CD4-positive, alpha-beta T cell treated with Interleukin-12 subunit alpha and Interleukin-12 subunit beta, for 1 hour (primary cell): ENCODE data around the gene PCNT.
"Not testable (repeated sequence)": the region's sequence is repeated elsewhere in the genome, so short reads cannot be mapped to it uniquely, and the experiment has no call there.

Source experiments
- DNase-seq: peaks from one replicate; pipeline ENCODE4 v3.0.0-alpha.2; 2020

Gene PCNT

DNA sequence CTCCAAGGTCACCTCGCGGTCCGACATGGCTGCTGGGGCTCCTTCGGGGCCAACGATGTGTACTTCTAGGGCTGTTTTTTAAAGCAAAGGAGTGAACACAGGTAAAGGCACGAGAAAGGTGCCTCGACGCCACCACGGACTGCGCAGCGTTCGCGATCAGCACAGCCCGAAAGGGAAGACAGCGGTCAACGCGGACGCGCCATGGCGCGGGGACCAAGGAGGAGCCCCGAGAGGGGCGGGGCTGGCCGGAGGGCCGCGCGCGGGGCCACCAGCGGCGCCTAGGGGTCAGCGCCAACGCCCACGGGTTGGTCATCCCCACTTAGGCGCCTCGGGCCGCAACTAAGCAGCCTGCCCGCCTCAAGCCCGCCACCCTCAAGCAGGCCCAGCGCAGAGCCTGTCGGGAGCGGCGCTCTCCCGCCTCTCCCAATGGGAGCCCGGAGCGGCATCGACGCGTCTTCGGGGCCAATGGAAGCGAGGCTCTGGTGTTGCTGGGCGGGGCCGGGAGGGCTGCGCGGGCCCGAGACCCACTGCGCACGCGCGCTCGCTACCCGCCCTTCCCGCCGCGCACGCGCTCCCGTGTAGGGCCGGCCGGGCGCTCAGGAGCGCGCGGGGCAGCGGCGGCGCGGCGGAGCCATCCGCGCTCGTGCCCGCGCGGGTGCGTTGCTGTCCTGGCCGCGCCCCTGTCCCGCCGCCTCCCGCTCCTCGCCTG lies 134.5 kb downstream of the PCNT start, which contains the start of gene DIP2A:
TSS of gene DIP2A (plus strand) at position 577 of the 709 bp plus-strand sequence. CDS start 241 bp downstream, outside the sequence.
- peak; percentile 96 for DNase-seq

DNA sequence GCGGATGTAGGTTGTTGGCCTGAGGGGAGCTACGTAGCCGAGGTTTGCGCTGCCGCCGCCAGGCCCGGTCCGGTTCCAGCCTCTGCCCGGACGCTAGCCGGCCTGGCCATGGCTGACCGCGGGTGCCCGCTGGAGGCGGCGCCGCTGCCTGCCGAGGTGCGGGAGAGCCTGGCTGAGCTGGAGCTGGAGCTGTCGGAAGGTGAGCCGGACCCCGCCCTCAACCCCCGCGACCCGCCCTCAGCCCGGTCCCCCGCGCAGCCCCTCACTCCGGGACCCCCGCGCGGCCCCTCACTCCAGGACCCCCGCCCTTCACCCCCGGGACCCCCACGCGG lies 135.0 kb downstream of the PCNT start:
- DNase-seq = no peak

DNA sequence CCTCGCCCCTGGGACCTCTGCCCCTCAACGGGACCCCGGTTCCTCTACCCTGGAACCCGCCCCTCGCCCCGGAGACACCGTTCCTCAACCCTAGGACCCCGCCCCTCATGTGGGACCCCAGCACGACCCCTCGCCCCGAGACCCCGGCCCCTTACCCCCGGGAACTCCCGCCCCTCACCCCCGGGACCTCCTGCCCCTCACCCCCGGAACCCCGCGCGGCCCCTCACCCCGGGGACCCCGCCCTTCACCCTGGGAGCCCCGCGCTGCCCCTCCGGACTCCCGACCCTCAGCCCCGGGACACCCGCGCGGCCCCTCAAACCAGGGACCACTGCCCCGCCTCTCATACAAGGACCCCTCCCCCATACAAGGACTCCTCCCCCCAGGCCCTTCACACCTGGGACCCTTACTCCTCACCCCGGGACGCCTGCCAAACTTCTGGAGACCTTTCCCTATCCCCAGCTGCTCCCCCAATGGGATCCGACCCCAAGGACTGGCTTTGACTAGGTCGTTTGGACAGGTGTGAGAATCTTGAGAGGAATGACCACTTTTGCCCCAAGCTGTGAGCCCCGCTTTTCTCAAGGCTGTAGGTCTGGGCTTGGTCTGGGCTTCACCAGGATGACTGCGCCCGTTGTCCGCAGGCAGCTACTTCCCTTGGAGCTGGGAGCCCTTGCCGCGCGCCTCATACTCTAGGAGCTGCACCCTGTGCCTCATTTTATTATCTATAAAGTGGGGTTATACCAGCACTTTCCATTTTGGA lies 135.6 kb downstream of the PCNT start:
- DNase-seq = peak; percentile 1

DNA sequence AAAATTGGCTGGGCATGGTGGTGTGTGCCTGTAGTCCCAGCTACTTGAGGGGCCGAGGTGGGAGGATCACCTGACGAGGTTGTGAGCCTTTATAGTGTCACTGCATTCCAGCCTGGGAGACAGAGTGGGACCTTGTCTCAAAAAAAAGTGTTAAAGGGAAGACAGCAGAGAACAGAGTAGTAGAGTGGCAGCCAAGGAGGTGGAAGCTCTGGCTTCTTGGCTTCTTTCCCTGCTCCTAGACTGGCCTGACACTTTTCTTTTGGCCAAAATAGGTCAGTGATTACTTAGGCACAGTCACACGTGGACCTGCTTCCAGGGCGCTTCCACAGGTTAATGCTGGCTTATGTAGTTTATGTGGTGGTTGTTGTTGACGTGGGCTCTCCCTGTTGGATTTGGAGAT lies 138.0 kb downstream of the PCNT start:
- no peak for DNase-seq

DNA sequence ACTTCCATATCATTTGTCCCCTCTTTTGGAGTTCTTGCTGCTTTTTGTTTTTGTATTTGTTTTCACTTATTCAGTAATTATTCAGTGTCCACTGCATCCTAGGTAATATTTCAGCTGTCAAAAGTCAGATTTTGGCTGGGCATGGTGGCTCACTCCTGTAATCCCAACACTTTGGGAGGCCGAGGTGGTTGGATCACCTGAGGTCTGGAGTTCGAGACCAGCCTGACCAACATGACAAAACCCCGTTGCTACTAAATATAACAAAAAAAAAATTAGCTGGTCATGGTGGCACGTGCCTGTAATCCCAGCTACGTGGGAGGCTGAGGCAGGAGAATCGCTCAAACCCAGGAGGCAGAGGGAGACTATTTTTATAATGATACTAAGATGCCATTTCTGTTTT lies 141.2 kb downstream of the PCNT start:
- not testable (repeated sequence) for DNase-seq

DNA sequence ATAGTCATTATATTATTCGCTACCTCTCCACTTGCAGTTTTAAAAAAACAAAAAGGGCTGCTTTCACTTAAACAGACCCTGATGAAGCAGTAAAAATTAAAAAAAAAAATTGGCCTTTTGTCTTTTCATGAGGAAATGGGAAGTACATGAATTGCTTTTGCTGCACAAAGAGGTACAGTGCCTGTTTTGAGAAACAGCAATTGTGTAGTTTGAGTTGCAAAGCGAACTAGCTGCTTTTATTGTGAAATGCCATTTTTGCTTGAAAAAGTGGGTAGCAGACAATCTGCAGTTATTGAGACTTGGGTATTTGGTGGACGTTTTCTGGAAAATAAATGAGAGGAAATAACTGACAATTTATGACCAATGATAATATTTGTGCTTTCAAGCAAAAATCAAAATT lies 141.7 kb downstream of the PCNT start:
- no peak for DNase-seq

DNA sequence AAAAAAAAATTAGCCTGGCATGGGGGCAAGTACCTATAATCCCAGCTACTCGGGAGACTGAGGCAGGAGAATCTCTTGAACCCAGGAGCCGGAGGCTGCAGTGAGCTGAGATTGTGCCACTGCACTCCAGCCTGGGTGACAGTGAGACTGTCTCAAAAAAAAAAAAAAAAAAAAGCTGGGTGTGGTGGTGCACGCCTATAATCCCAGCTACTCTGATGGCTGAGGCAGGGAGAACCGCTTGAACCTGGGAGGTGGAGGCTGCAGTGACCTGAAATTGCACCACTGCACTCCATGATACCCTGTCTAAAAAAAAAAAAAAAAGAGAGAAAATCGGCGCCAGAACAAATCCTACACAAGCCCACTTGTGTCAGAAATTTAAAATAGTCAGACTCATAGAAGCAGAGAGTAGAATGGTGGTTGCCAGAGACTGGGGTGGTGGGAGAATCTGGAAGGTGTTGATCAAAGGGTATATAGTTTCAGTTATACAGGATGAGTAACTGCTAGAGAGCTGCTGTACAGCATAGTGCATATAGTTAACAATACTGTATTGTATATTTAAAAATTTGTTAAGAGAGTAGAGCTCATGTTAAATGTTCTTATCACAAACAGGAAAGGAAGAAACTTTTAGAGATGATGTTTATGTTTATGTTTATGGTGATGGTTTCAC lies 144.3 kb downstream of the PCNT start:
- DNase-seq = no peak

DNA sequence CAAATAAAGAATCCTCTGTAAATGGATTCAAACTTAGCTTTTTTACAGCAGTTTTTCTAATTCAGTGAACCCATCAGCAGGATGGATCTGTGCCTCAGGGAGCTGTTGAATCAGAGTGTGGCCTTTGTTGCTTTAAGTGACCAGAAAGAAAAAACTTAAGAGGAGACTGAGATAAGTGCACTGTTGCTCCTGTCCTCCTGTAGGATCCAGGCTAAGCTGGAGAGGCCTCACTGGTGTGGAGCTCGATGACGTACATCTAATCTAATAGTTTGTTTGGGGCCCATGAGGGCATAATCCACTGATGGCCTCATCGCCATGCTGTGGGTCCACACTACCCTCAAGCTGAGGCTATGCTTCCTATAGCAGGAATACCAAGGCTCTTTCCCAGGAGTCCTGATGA lies 145.3 kb downstream of the PCNT start:
- DNase-seq = no peak

DNA sequence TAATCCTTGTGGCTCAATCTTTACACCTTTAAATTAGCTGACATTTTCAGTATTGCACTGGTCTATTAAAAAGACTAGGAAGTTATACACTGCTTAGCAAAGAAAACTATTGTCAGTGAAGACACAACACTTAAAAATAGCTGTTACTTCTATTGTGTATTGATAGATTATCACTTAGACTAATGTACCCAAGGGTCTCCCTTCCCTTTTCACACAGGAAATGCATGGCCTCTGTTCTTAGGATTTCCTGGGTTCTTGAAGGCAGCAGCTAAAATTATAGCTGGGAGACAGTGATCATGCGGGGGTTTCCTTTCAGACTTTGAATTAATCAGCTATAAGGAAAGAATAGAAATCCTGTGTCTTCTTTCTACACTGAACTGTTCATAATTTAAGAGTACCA lies 147.6 kb downstream of the PCNT start:
- DNase-seq = no peak

DNA sequence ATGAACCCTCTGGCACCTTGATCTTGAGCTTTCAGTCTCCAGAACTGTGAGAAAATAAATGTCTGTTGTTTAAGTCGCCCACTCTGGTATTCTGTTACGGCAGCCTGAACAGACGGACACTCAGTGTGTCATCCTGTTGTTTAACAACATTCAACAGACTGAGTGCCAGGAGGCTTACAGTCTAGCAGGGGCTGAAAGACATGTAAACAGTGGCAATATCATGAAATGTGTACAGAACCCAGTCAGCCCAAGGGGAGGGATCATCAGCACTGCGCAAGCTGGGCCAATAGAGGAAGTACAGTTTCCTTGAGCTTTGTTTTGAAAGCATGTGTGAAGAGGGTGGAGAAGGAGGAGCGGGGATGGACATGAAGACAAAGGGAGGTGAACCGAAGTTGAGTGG lies 148.3 kb downstream of the PCNT start:
- DNase-seq = no peak

DNA sequence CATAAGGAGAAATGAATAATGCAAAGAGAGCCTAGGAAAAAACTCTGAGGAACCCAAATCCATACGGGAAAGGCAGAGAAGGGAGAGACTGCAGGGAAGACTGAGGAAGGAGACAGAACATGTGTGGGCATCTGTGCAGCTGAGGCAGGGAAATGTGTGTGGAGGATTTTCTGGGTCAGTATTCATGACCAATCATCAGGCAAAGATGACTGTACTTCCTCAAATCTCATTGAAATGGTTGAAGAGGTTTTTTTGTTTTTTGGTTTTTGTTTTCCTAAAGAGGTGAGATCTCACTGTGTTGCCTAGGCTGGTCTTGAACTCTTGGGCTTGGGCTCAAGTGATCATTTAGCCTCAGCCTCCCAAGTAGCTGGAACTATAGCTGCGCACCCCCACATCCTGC lies 150.4 kb downstream of the PCNT start:
- DNase-seq = no peak

DNA sequence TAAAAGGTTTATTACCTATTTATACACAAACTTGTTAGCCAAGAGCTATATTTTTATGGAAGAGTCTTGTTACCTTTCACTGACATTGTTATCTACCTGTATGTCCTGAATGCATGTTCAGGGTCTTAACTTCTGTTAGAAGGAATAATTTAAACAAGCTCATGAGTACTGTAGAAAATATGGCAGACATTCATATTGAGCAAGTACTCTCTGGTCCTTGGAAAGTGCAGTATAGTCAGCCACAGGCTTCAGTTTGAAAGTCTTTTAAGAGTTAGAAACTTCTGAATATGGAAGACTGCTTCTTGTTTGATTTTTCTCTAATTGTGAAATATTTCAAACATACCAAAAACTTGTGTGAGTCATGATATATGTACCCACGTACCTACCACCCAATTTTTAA lies 151.3 kb downstream of the PCNT start:
- no peak for DNase-seq

DNA sequence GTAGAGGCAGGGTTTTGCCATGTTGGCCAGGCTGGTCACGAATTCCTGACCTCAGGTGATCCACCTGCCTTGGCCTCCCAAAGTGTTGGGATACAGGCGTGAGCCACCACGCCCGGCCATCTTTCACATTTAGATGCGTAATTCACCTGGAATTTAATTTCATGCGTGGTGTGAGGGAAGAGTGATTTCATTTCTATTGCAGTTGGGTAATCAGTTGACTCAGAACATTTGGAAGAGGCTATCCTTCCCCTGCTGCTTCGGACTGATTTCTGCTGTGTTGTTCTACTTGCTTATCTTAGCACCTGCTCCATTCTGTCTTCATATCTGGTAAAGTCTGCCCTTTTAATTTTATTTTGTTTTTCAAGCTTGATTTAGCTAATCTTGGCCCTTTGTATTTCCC lies 153.8 kb downstream of the PCNT start:
- DNase-seq = no peak

DNA sequence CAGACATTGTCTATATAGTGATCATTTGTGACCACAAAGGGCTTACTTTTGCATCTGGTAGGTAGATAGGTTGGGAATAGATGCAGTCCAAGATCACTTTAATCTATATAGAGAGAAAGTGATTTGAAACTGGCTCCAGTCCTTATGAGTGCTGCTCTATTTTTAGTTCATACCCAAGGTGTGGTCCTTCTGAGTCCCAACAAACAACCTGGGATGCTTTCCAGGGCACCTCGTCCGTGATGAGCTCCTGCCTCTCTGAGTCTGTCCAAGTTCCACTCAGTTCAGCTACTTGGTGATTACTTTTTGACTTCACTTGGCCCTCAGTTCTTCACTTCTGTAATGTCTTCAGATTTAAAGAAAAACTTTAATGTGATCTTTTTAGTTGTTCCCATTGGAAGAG lies 155.0 kb downstream of the PCNT start:
- DNase-seq = no peak

DNA sequence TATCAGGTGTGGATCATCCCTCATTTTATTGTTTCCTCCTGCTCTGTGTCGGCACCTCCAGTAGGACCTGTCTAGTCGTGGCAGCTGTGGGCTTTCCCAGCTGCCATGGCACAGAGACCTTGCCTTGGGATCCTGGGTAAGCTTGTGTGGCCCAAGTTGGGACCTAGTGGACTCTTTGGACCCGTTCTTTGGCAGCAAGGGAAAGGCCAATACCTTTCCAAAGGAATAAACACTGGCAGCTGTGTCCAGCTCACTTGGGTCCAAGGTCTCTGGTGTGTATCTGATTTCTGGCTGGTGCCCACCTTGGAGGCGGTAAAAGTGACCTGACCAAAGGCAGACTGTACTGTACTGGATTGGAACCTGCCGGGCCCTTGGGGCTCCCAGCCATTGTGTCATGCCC lies 156.5 kb downstream of the PCNT start:
- DNase-seq = no peak

DNA sequence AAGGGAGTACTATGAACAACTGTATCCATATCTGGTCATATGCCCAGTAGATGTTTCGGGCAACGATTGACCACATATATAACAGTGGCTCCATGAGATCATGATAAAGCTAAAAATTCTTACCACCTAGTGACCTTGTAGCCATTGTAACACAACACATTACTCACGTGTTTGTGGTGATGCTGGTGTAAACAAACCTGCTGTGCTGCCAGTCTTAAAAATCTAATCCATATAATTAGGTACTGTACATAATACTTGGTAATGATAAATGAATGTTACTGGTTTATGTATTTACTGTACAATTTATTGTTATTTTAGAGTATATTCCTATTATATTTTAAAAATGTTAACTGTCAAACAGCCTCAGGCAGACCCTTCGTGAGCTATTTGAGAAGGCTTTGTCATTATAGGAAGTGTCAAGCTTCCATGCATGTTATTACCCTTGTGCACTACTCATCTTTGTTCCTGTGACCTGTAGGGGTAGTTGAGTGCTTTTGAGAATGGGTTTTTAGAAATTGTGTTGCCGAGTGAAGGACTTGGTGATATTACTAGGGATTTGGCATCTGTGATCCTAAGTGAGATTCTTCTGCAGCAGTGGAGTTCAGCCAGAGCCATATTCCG lies 158.4 kb downstream of the PCNT start:
- DNase-seq = no peak

DNA sequence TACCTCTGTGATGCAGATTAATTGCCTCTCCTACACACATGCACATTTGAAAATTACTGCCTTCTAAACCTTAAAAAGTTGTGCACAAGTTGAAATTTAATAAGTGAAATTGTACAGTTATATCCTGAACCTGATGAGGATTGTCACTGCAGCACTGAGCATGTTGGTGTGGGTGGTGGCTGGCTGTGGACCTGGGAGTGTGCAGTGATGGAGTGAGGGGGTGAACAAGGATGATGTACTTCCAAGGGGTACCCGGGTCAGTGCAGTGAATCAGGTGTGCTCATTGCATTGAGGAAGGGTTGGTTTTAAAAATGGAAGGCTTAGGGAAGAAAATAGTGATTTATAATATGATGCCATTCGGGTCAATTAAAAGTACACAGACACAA lies 158.9 kb downstream of the PCNT start:
- DNase-seq = no peak

DNA sequence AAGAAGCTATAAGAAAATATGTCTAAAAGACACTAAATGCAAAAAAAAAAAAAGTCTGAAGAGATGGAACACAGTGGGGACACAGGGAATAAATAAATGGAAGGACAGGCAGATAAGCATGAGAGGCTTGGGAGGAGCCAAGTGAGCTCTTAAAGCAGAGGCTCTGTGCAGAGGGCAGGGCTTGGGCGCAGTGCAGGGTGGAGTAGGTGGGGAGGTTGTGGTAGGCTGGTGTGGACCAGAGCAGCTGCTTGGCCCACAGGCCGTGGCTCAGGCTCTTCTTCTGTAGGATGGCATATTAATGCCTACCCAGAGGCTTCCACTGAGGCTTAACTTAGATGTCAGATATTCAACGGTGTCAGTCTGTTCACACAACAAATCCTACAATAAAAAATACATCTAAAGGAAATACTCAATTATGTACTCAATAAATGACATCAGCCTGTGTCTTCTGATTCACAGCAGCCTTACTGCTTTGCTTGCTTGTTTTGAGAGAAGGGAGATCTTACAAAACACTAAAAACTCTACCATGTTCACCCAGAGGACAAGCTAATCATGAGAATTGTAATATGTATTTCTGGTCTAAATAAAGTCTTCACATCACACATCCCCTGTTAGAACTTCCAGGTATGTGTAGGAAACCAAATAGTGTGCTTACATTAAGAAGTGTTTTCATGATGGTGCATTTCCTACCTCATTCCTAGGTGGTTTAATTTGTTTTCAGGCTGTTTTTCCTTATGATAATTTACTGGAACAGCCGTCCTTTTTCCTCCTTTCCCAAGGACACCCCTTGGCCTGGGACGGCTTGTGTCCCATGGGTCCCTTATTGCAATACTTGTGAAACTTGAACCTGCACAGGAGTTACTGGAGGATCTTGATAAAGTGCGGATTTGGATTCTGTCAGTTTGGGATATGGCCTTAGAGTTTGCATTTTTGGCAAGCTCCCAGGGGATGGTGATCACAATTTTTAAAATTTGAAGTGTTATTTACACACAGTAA lies 159.6 kb downstream of the PCNT start:
- DNase-seq = peak; percentile 30

DNA sequence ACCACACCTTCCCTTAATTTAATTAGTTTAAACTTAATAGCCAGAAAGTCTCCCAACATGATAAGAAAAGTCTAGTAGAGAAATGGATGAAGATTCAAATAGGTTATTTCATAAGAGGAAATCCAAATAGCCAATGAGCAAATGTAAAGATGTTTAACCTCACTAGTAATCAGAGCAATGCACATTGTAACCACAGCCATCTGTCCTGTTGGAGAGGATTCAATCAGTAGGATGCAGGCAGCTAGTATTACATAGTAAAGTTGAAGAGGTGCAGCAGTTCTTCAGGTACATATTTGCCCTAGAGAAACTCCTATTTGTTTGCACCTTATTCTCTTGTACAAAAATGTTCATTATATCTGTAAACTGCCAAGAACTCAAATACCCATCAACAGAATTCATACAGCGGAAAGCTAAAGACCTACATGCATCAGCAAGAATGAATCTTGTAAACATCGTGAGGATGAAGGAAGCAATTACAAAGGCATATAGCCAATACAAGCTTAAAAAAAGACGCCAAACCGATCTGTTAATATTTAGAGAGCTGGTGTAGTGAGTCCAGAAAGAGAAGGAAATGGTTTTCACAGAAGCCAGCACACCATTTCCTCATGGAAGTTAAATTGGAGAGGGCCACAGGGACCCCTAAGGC lies 162.6 kb downstream of the PCNT start:
- no peak for DNase-seq

DNA sequence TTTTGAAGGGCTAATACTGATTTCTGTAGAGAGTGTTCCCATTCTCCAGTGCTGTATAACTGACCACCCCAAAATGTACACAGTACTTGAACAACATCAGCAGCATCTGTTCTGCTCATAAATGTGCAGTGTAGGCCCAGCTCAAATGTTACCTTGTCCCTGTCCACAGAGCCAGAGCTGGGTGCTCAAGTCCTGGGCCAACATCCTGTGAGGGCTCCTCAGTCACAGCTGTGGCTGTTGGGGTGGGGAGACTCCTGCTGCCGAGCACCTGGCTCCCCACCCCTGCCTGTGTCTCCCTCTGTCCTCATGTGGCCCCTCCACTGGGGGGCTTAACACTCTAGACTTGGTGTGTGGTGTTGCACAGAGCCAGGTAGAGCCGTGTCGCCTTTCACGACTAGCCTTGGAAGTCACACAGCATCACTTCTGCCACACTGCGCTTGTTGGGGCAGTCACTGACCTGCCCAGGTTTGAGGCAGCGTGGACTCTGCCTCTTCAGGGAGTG lies 165.3 kb downstream of the PCNT start:
- DNase-seq = no peak

DNA sequence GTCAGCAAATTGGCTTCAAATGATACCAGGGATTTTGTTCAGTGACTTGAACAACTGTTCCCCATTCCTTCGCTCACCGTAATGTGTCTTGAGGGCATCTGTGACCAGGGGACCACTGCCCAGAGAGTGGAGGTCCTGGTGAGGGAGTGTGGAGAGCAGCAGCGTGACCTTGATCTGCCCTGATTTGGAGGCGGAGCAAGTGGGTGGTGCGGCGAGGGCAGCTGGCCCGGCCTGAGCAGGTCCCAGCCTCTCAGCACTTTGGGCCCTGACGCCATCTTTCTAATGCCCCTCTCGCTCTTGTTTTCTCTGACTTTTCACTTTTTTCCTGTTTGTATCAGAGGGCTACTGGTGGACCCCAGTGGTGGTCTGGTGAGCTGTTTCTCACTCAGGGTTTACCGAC lies 165.8 kb downstream of the PCNT start:
- no peak for DNase-seq

DNA sequence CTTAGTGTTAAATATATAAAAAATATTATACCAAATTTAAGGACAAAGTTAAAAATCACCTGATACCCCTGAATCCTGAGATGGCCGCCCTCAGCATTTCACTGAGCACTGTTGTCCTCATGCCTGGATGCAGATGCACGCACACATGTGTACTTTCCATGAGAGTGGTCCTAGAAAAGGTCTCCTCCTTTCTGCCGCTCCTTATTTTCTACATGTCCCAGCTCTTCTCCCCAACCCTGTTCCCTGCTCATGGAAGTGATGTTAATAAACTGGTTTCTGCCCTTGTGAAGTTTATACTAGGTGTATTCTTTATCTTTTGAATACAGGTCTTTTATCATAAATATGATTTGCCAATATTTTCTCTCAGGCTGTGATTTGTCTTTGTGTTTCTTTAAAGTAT lies 167.6 kb downstream of the PCNT start:
- no peak for DNase-seq
